ENCODE data around the gene PDZRN3. TPM values are rescaled to one million over a fixed set of nuclear protein-coding genes. Genes with fewer than 3 reads are reported as not detected.

The PDZRN3 gene
- total and polyA plus RNA-seq, 2 donors (not counting 1 experiment from before 2014, with no cell fraction given) = 14.6 to 56.3 TPM

- Histone ChIP-seq H3K4me2 (ENCODE audit: extremely low read depth, insufficient read depth, low read length) (peak overlapping the region; percentile 46), H3K27ac (ENCODE audit: insufficient read depth, low read length) (peak overlapping the region; percentile 72), H3K27me3 (ENCODE audit: control insufficient read depth, insufficient read depth, low read length) (no peaks in the 10 kb centered on the region), H4K20me1 (ENCODE audit: control insufficient read depth, extremely low read depth, insufficient read depth, low read length) (no peaks in the 10 kb centered on the region), H3K79me2 (ENCODE audit: control insufficient read depth, insufficient read depth, low read length) (peaks cover 4% of the 10 kb centered on the region), H3K4me1 (ENCODE audit: control insufficient read depth, extremely low read depth, insufficient read depth, low read length) (peaks cover 15% of the 10 kb centered on the region), H3K9me3 (ENCODE audit: control insufficient read depth, insufficient read depth, low read depth, low read length) (no peaks in the 10 kb centered on the region), H2AFZ (ENCODE audit: low read length) (no peak overlapping the region), H3K36me3 (ENCODE audit: control insufficient read depth, insufficient read depth, low read length) (no peaks in the 10 kb centered on the region), H3K9ac (ENCODE audit: insufficient read depth, low read length) (no peak overlapping the region), H3K4me3 (replicated peaks in 1 of 4; ENCODE audit: control extremely low read depth in 1 of 4, insufficient read depth in 1 of 4, low read depth in 3 of 4, low read length in 4 of 4) (peak overlapping the region in 1 of 4 experiments; percentile 33)
- peak; percentile 85 to 98 for DNase-seq (ENCODE audit: low read depth in 2 of 2)
- TF ChIP-seq, protein P1, sequence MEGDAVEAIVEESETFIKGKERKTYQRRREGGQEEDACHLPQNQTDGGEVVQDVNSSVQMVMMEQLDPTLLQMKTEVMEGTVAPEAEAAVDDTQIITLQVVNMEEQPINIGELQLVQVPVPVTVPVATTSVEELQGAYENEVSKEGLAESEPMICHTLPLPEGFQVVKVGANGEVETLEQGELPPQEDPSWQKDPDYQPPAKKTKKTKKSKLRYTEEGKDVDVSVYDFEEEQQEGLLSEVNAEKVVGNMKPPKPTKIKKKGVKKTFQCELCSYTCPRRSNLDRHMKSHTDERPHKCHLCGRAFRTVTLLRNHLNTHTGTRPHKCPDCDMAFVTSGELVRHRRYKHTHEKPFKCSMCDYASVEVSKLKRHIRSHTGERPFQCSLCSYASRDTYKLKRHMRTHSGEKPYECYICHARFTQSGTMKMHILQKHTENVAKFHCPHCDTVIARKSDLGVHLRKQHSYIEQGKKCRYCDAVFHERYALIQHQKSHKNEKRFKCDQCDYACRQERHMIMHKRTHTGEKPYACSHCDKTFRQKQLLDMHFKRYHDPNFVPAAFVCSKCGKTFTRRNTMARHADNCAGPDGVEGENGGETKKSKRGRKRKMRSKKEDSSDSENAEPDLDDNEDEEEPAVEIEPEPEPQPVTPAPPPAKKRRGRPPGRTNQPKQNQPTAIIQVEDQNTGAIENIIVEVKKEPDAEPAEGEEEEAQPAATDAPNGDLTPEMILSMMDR (conservative IDR thresholded peaks at IDR 0.05 in 1 of 2, IDR thresholded peaks at IDR 0.05 in 1 of 2; ENCODE audit: low read depth in 1 of 2, low read length in 2 of 2) = no peak
- TF ChIP-seq EZH2 (IDR thresholded peaks at IDR 0.05; ENCODE audit: low read length, missing control alignments) = no peak
Measured at GRCh38 chr3:73546961-73547360, 77.8 kb downstream of the PDZRN3 start.

GRCh38 chr3:73543412-73543811 is 81.3 kb downstream of the PDZRN3 start:
- no peaks in the 10 kb centered on the region for H3K27me3 ChIP-seq (ENCODE audit: control insufficient read depth, insufficient read depth, low read length)
- DNase-seq (ENCODE audit: low read depth in 2 of 2) = no peak
- H3K27ac ChIP-seq (ENCODE audit: insufficient read depth, low read length) = no peak overlapping the region
- no peaks in the 10 kb centered on the region for H3K36me3 ChIP-seq (ENCODE audit: control insufficient read depth, insufficient read depth, low read length)
- peaks cover 1% of the 10 kb centered on the region for H3K79me2 ChIP-seq (ENCODE audit: control insufficient read depth, insufficient read depth, low read length)
- H3K9me3 ChIP-seq (ENCODE audit: control insufficient read depth, insufficient read depth, low read depth, low read length) = no peaks in the 10 kb centered on the region
- no peak overlapping the region for H3K4me3 ChIP-seq (replicated peaks in 1 of 4; ENCODE audit: control extremely low read depth in 1 of 4, insufficient read depth in 1 of 4, low read depth in 3 of 4, low read length in 4 of 4)
- H2AFZ ChIP-seq (ENCODE audit: low read length) = no peak overlapping the region
- H3K4me2 ChIP-seq (ENCODE audit: extremely low read depth, insufficient read depth, low read length) = no peak overlapping the region
- no peaks in the 10 kb centered on the region for H4K20me1 ChIP-seq (ENCODE audit: control insufficient read depth, extremely low read depth, insufficient read depth, low read length)
- H3K9ac ChIP-seq (ENCODE audit: insufficient read depth, low read length) = no peak overlapping the region
- TF ChIP-seq, protein P1 (conservative IDR thresholded peaks at IDR 0.05 in 1 of 2, IDR thresholded peaks at IDR 0.05 in 1 of 2; ENCODE audit: low read depth in 1 of 2, low read length in 2 of 2) = no peak
- H3K4me1 ChIP-seq (ENCODE audit: control insufficient read depth, extremely low read depth, insufficient read depth, low read length) = peaks cover 14% of the 10 kb centered on the region

GRCh38 chr3:73542136-73542535 is 82.6 kb downstream of the PDZRN3 start:
- peaks cover 1% of the 10 kb centered on the region for H3K79me2 ChIP-seq (ENCODE audit: control insufficient read depth, insufficient read depth, low read length)

More at GRCh38 chr3:73542136-73542535, 82.6 kb downstream of the PDZRN3 start:
- no peak for TF ChIP-seq EZH2 (IDR thresholded peaks at IDR 0.05; ENCODE audit: low read length, missing control alignments)
- TF ChIP-seq, protein P1 (conservative IDR thresholded peaks at IDR 0.05 in 1 of 2, IDR thresholded peaks at IDR 0.05 in 1 of 2; ENCODE audit: low read depth in 1 of 2, low read length in 2 of 2) = no peak
- Histone ChIP-seq H3K36me3 (ENCODE audit: control insufficient read depth, insufficient read depth, low read length) (no peaks in the 10 kb centered on the region), H3K4me2 (ENCODE audit: extremely low read depth, insufficient read depth, low read length) (no peak overlapping the region), H3K9me3 (ENCODE audit: control insufficient read depth, insufficient read depth, low read depth, low read length) (no peaks in the 10 kb centered on the region), H3K27ac (ENCODE audit: insufficient read depth, low read length) (no peak overlapping the region), H3K27me3 (ENCODE audit: control insufficient read depth, insufficient read depth, low read length) (no peaks in the 10 kb centered on the region), H4K20me1 (ENCODE audit: control insufficient read depth, extremely low read depth, insufficient read depth, low read length) (no peaks in the 10 kb centered on the region), H3K4me1 (ENCODE audit: control insufficient read depth, extremely low read depth, insufficient read depth, low read length) (peaks cover 9% of the 10 kb centered on the region), H2AFZ (ENCODE audit: low read length) (no peak overlapping the region), H3K9ac (ENCODE audit: insufficient read depth, low read length) (no peak overlapping the region), H3K4me3 (replicated peaks in 1 of 4; ENCODE audit: control extremely low read depth in 1 of 4, insufficient read depth in 1 of 4, low read depth in 3 of 4, low read length in 4 of 4) (no peak overlapping the region)
- DNase-seq (ENCODE audit: low read depth in 2 of 2) = no peak

All from fibroblast of lung (primary cell).